Islet of Langerhans (tissue), 1 donor: ENCODE results near the gene APOBEC3G.
"Not testable (repeated sequence)": the region's sequence is repeated elsewhere in the genome, so short reads cannot be mapped to it uniquely, and the experiment has no call there.

Experiments
- FAIRE-seq: peaks from one replicate; lab custom pipeline; 2011; peaks lifted over from hg19 to GRCh38; lab: Jason Lieb, UNC

The APOBEC3G gene

GRCh38 chr22:39068033-39068785 lies 8.9 kb upstream of the APOBEC3G start:
- no peak for FAIRE-seq

- no peak for FAIRE-seq
Measured at GRCh38 chr22:39070186-39070585, 6.9 kb upstream of the APOBEC3G start.

GRCh38 chr22:39072581-39072981 lies 4.5 kb upstream of the APOBEC3G start:
- not testable (repeated sequence) for FAIRE-seq

GRCh38 chr22:39073981-39074380 lies 3.1 kb upstream of the APOBEC3G start:
- no peak for FAIRE-seq

- FAIRE-seq: not testable (repeated sequence)
Measured at GRCh38 chr22:39076155-39077025, 685 bp upstream of the APOBEC3G start.

GRCh38 chr22:39077912-39078311 lies 837 bp downstream of the APOBEC3G start:
- FAIRE-seq: not testable (repeated sequence)

- FAIRE-seq: no peak
Measured at GRCh38 chr22:39078329-39078728, 1.3 kb downstream of the APOBEC3G start.

- not testable (repeated sequence) for FAIRE-seq
Measured at GRCh38 chr22:39079054-39079637, 2.1 kb downstream of the APOBEC3G start.

- no peak for FAIRE-seq
Measured at GRCh38 chr22:39080052-39080762, 3.1 kb downstream of the APOBEC3G start.

- FAIRE-seq: no peak
Measured at GRCh38 chr22:39081016-39081415, 3.9 kb downstream of the APOBEC3G start.

GRCh38 chr22:39081598-39081997 lies 4.5 kb downstream of the APOBEC3G start:
- no peak for FAIRE-seq

GRCh38 chr22:39083212-39084165 lies 6.4 kb downstream of the APOBEC3G start:
- no peak for FAIRE-seq

GRCh38 chr22:39084666-39085065 lies 7.6 kb downstream of the APOBEC3G start:
- FAIRE-seq: no peak

GRCh38 chr22:39087098-39087497 lies 10.0 kb downstream of the APOBEC3G start:
- FAIRE-seq: no peak

- FAIRE-seq: no peak
Measured at GRCh38 chr22:39087881-39088684, 11.0 kb downstream of the APOBEC3G start.

GRCh38 chr22:39088685-39089032 lies 11.6 kb downstream of the APOBEC3G start:
- FAIRE-seq: no peak

- no peak for FAIRE-seq
Measured at GRCh38 chr22:39089928-39090327, 12.9 kb downstream of the APOBEC3G start.

- no peak for FAIRE-seq
Measured at GRCh38 chr22:39090426-39091064, 13.5 kb downstream of the APOBEC3G start.

GRCh38 chr22:39091126-39092081 lies 14.3 kb downstream of the APOBEC3G start:
- FAIRE-seq: no peak
